Measurements from ENCODE around the gene SDF4. TPM values are rescaled to one million over a fixed set of nuclear protein-coding genes. Genes with fewer than 3 reads are reported as not detected.
A peak's percentile ranks its signal among the peaks of the same experiment; 100 is the strongest.

SDF4 gene
- total and polyA plus RNA-seq, 2 of the 13 experiments (the other 11 are each of a cell fraction or from before 2014, with no cell fraction given) = 80.8 to 107 TPM

- TF ChIP-seq DDIT3 (CRISPR knock-in tag; IDR thresholded peaks at IDR 0.05) = no peak
- peak; percentile 53; the same call in 1 of the 2 replicates for TF ChIP-seq ZNF205 (CRISPR knock-in tag; IDR thresholded peaks at IDR 0.05)
- TF ChIP-seq ZBTB33 (CRISPR knock-in tag; IDR thresholded peaks at IDR 0.05) = 0 out of 2 replicates have a peak, but pooled peaks have one; percentile 15
- peak; percentile 75 for TF ChIP-seq HOXA3 (CRISPR knock-in tag; IDR thresholded peaks at IDR 0.05)
- TF ChIP-seq CCDC6 (CRISPR knock-in tag; IDR thresholded peaks at IDR 0.05) = peak; percentile 82; the same call in 1 of the 2 replicates
- TF ChIP-seq MIXL1 (CRISPR knock-in tag; IDR thresholded peaks at IDR 0.05) = no peak
- no peak for TF ChIP-seq SRF (IDR thresholded peaks at IDR 0.05; ENCODE audit: low read depth, low read length)
- TF ChIP-seq POLR2A (IDR thresholded peaks at IDR 0.05; ENCODE audit: insufficient read depth in 1 of 2, low read depth in 2 of 2, low read length in 2 of 2) = peak in 1 of 2 experiments; percentile 50; a peak in 1 of 4 replicates
- no peak for TF ChIP-seq ZXDC (CRISPR knock-in tag; IDR thresholded peaks at IDR 0.05)
- peak; percentile 77 for TF ChIP-seq ATF3 (CRISPR knock-in tag; IDR thresholded peaks at IDR 0.05)
- TF ChIP-seq ZNF788 (CRISPR knock-in tag; IDR thresholded peaks at IDR 0.05; ENCODE audit: borderline replicate concordance) = peak; percentile 86
- TF ChIP-seq RCOR2 (CRISPR knock-in tag; IDR thresholded peaks at IDR 0.05) = no peak
- TF ChIP-seq YEATS2 (CRISPR knock-in tag; IDR thresholded peaks at IDR 0.05; ENCODE audit: borderline replicate concordance) = peak; percentile 62; the same call in 1 of the 2 replicates
- peak; percentile 76 for TF ChIP-seq POLR2AphosphoS5 (IDR thresholded peaks at IDR 0.05; ENCODE audit: low read depth, low read length)
- TF ChIP-seq ZNF343 (CRISPR knock-in tag; IDR thresholded peaks at IDR 0.05) = no peak
- TF ChIP-seq MLX (CRISPR knock-in tag; IDR thresholded peaks at IDR 0.05) = peak; percentile 80; the same call in 1 of the 2 replicates
- TF ChIP-seq SMAD1 (CRISPR knock-in tag; IDR thresholded peaks at IDR 0.05; ENCODE audit: borderline replicate concordance, low read depth) = peak; percentile 14; the same call in 1 of the 2 replicates
- 0 out of 2 replicates have a peak, but pooled peaks have one; percentile 80 for TF ChIP-seq EEA1 (CRISPR knock-in tag; IDR thresholded peaks at IDR 0.05; ENCODE audit: borderline replicate concordance)
- TF ChIP-seq IRF9 (CRISPR knock-in tag; IDR thresholded peaks at IDR 0.05; ENCODE audit: borderline replicate concordance) = peak; percentile 91
- TF ChIP-seq SOX5 (CRISPR knock-in tag; IDR thresholded peaks at IDR 0.05; ENCODE audit: borderline replicate concordance) = peak; percentile 91
- TF ChIP-seq PCBP1 (IDR thresholded peaks at IDR 0.05; ENCODE audit: borderline replicate concordance, low read depth, low read length) = peak; percentile 59; the same call in 1 of the 2 replicates
- peak; percentile 38; the same call in 1 of the 2 replicates for TF ChIP-seq ZBTB21 (CRISPR knock-in tag; IDR thresholded peaks at IDR 0.05)
- no peak for TF ChIP-seq MIER2 (CRISPR knock-in tag; IDR thresholded peaks at IDR 0.05)
- no peak for TF ChIP-seq ZFYVE20 (CRISPR knock-in tag; IDR thresholded peaks at IDR 0.05; ENCODE audit: borderline replicate concordance, low read depth)
Observed at GRCh38 chr1:1237874-1238701, 6.3 kb upstream of the SDF4 start (continued).
